H1 (cell line): Measurements from ENCODE around the gene UTP14C. TPM values are rescaled to one million over a fixed set of nuclear protein-coding genes. Genes with fewer than 3 reads are reported as not detected.

Experiments
- CTCF ChIA-PET: fragments of 300-600 bp; sonication (Branson Sonifier 250); formaldehyde crosslinking; loops from one replicate; lab custom pipeline; 2021; ENCODE audit not compliant: partially characterized antibody; lab: Charles Lee
- POLR2A ChIA-PET: fragments of 300-600 bp; sonication (Branson Sonifier 250); formaldehyde crosslinking; loops from one replicate; lab custom pipeline; 2021; ENCODE audit warnings: inconsistent platforms; ENCODE audit not compliant: partially characterized antibody; lab: Charles Lee
- DNase-seq, 2 experiments: peaks; one replicate each; pipeline versions ENCODE4 v3.0.0 to v3.0.0-alpha.2; 2010 to 2022; ENCODE audit warnings: low spot score in 2 of 2, low read depth in 1 of 2, mixed read lengths in 1 of 2
- FAIRE-seq: peaks from 2 replicates; lab custom pipeline; 2011; peaks lifted over from hg19 to GRCh38; lab: Jason Lieb, UNC
- H2AFZ ChIP-seq: 2 replicates; pipeline ENCODE4 v1.8.1; 2012; ENCODE audit warnings: low read length, inconsistent platforms
- H2AK5ac ChIP-seq: 2 replicates; pipeline ENCODE4 v1.6.1; 2013; ENCODE audit warnings: low read depth, low read length
- H2BK120ac ChIP-seq: replicated peaks from 2 replicates; pipeline ENCODE3; 2013; ENCODE audit warnings: low read depth, low read length, inconsistent platforms
- H2BK12ac ChIP-seq: 2 replicates; pipeline ENCODE4 v1.6.1; 2013; ENCODE audit warnings: low read depth, low read length
- H2BK15ac ChIP-seq: 2 replicates; pipeline ENCODE4 v1.6.1; 2013; ENCODE audit warnings: low read length
- H2BK20ac ChIP-seq: 2 replicates; pipeline ENCODE4 v1.6.1; 2013; ENCODE audit warnings: low read length
- H2BK5ac ChIP-seq: 2 replicates; pipeline ENCODE4 v1.6.1; 2013; ENCODE audit warnings: low read depth, low read length
- H3K14ac ChIP-seq: 2 replicates; pipeline ENCODE4 v1.6.1; 2013; ENCODE audit warnings: inconsistent platforms; ENCODE audit not compliant: insufficient read length
- H3K18ac ChIP-seq: 2 replicates; pipeline ENCODE4 v1.6.1; 2013; ENCODE audit warnings: low read length; ENCODE audit errors: extremely low read depth
- H3K23ac ChIP-seq: 2 replicates; pipeline ENCODE4 v1.6.1; 2013; ENCODE audit warnings: inconsistent platforms; ENCODE audit not compliant: insufficient read length
- H3K23me2 ChIP-seq: 2 replicates; pipeline ENCODE4 v1.6.1; 2013; ENCODE audit warnings: low read depth, low read length
- H3K27ac ChIP-seq: 2 replicates; pipeline ENCODE4 v1.6.1; 2011; ENCODE audit warnings: low read depth, low read length, inconsistent platforms
- H3K27me3 ChIP-seq, 4 experiments: replicated peaks in 1 of 4; 1 replicate in 1 of 4; 2 replicates in 3 of 4; pipeline versions ENCODE4 v1.6.1 to v1.8.1; 2011 to 2013; ENCODE audit warnings: low read length in 3 of 4, mild to moderate bottlenecking in 3 of 4, inconsistent platforms in 2 of 4, mixed read lengths in 2 of 4, moderate library complexity in 1 of 4; ENCODE audit not compliant: control insufficient read depth in 3 of 4, insufficient read depth in 3 of 4; ENCODE audit errors: extremely low read depth in 1 of 4
- H3K36me3 ChIP-seq, 4 experiments: 2 replicates each; pipeline versions ENCODE4 v1.6.1 to v1.8.1; 2011 to 2013; ENCODE audit warnings: mild to moderate bottlenecking in 4 of 4, low read length in 3 of 4, moderate library complexity in 2 of 4, control low read depth in 1 of 4, inconsistent platforms in 1 of 4; ENCODE audit not compliant: insufficient read depth in 4 of 4, control insufficient read depth in 2 of 4
- H3K4ac ChIP-seq: replicated peaks from 2 replicates; pipeline ENCODE3; 2013; ENCODE audit warnings: low read length, low read depth, mixed read lengths, inconsistent platforms; ENCODE audit not compliant: insufficient read length
- H3K4me1 ChIP-seq, 4 experiments: replicated peaks in 1 of 4; 1 replicate in 1 of 4; 2 replicates in 3 of 4; pipeline versions ENCODE4 v1.6.1 to v1.8.1; 2011 to 2013; ENCODE audit warnings: low read length in 3 of 4, inconsistent platforms in 2 of 4, mixed read lengths in 1 of 4; ENCODE audit not compliant: insufficient read depth in 4 of 4, control insufficient read depth in 3 of 4
- H3K4me2 ChIP-seq, 2 experiments: 2 replicates each; pipeline versions ENCODE4 v1.6.1 to v1.8.1; 2011 to 2013; ENCODE audit warnings: low read depth in 2 of 2, low read length in 2 of 2, control low read depth in 1 of 2, inconsistent platforms in 1 of 2, mild to moderate bottlenecking in 1 of 2; ENCODE audit not compliant: insufficient read depth in 1 of 2
- H3K4me3 ChIP-seq, 4 experiments: fragments of 200-600, 300-600 bp in 1 of 4; sonication (generic), shearing (Covaris generic), sonication (Bioruptor Twin) in 1 of 4; 2 replicates each; pipeline versions ENCODE4 v1.5.1 to v1.8.1; 2011 to 2016; ENCODE audit warnings: low read length in 4 of 4, low read depth in 3 of 4, control low read depth in 2 of 4, inconsistent platforms in 2 of 4, mild to moderate bottlenecking in 2 of 4, mixed read lengths in 1 of 4, moderate library complexity in 1 of 4; ENCODE audit not compliant: insufficient read depth in 2 of 4; ENCODE audit errors: extremely low read depth in 1 of 4
- H3K56ac ChIP-seq: replicated peaks from 2 replicates; pipeline ENCODE3; 2013; ENCODE audit warnings: low read depth, mild to moderate bottlenecking, mixed read lengths, low read length, inconsistent platforms; ENCODE audit not compliant: insufficient read length
- H3K79me1 ChIP-seq: 2 replicates; pipeline ENCODE4 v1.6.1; 2013; ENCODE audit warnings: low read depth, low read length, control low read depth
- H3K79me2 ChIP-seq, 2 experiments: 2 replicates each; pipeline versions ENCODE4 v1.6.1 to v1.8.1; 2012 to 2013; ENCODE audit warnings: low read length in 2 of 2, mild to moderate bottlenecking in 2 of 2, inconsistent platforms in 1 of 2; ENCODE audit not compliant: insufficient read depth in 2 of 2, control insufficient read depth in 1 of 2
- H3K9ac ChIP-seq, 4 experiments: replicated peaks in 1 of 4; 1 replicate in 1 of 4; 2 replicates in 3 of 4; pipeline versions ENCODE4 v1.6.1 to v1.8.1; 2011 to 2013; ENCODE audit warnings: low read depth in 3 of 4, low read length in 3 of 4, control low read depth in 2 of 4, mild to moderate bottlenecking in 2 of 4, moderate library complexity in 2 of 4, inconsistent platforms in 1 of 4; ENCODE audit errors: extremely low read depth in 1 of 4
- H3K9me3 ChIP-seq, 2 experiments: 2 replicates each; pipeline versions ENCODE4 v1.6.1 to v1.8.1; 2012 to 2013; ENCODE audit warnings: mild to moderate bottlenecking in 2 of 2, moderate library complexity in 2 of 2, control low read depth in 1 of 2, inconsistent platforms in 1 of 2, low read depth in 1 of 2, low read length in 1 of 2, mixed read lengths in 1 of 2; ENCODE audit not compliant: insufficient read depth in 2 of 2
- H4K20me1 ChIP-seq, 2 experiments: replicated peaks in 1 of 2; 2 replicates each; pipeline versions ENCODE3 to v1.8.1; 2011 to 2013; ENCODE audit warnings: inconsistent platforms in 2 of 2, low read length in 2 of 2, mild to moderate bottlenecking in 1 of 2; ENCODE audit not compliant: insufficient read depth in 2 of 2, control insufficient read depth in 1 of 2
- H4K5ac ChIP-seq: 2 replicates; pipeline ENCODE4 v1.6.1; 2013; ENCODE audit warnings: low read length, low read depth, mixed read lengths, inconsistent platforms; ENCODE audit not compliant: insufficient read length
- H4K8ac ChIP-seq: 2 replicates; pipeline ENCODE4 v1.8.0; 2013; ENCODE audit warnings: mild to moderate bottlenecking, moderate library complexity, low read length, inconsistent platforms; ENCODE audit not compliant: insufficient read depth; ENCODE audit errors: extremely low read depth
- H4K91ac ChIP-seq: replicated peaks from 2 replicates; pipeline ENCODE3; 2013; ENCODE audit warnings: low read length, mixed read lengths, inconsistent platforms; ENCODE audit not compliant: insufficient read length
- CBX5 ChIP-seq: fragments of 300-800, 300-1000 bp; sonication (generic); IDR thresholded peaks from 2 replicates; pipeline ENCODE4 v1.7.1; 2016; ENCODE audit warnings: antibody characterized with exemption, low read length, low read depth
- CEBPB ChIP-seq: IDR thresholded peaks from 2 replicates; pipeline ENCODE4 v1.6.1; 2012; ENCODE audit warnings: low read depth, low read length
- EP300 ChIP-seq, 2 experiments: IDR thresholded peaks; 1 replicate in 1 of 2; 2 replicates in 1 of 2; pipeline ENCODE4 v1.6.1; 2011 to 2012; ENCODE audit warnings: low read depth in 2 of 2, low read length in 2 of 2, mild to moderate bottlenecking in 2 of 2, borderline replicate concordance in 1 of 2, inconsistent platforms in 1 of 2, moderate library complexity in 1 of 2
- EZH2 ChIP-seq: fragments of 200-600 bp; sonication (generic); IDR thresholded peaks from 2 replicates; pipeline ENCODE4 v1.7.1; 2012; ENCODE audit warnings: low read depth, mild to moderate bottlenecking, moderate library complexity, low read length, inconsistent platforms; ENCODE audit not compliant: severe bottlenecking
- FOSL1 ChIP-seq: IDR thresholded peaks from 2 replicates; pipeline ENCODE4 v1.6.1; 2011; ENCODE audit warnings: mild to moderate bottlenecking, low read depth, low read length, moderate library complexity; ENCODE audit not compliant: insufficient read depth
- KDM5A ChIP-seq: fragments of 200-600 bp; IDR thresholded peaks from 2 replicates; pipeline ENCODE4 v1.7.1; 2012; ENCODE audit warnings: mild to moderate bottlenecking, low read length, inconsistent platforms, mixed read lengths
- NRF1 ChIP-seq: IDR thresholded peaks from 2 replicates; pipeline ENCODE4 v1.6.1; 2011; ENCODE audit warnings: mild to moderate bottlenecking, low read depth, low read length, improper control_type of control experiment
- RBBP5 ChIP-seq: IDR thresholded peaks from 2 replicates; pipeline ENCODE4 v1.7.1; 2012; ENCODE audit warnings: low read depth, mild to moderate bottlenecking, inconsistent platforms, low read length, moderate library complexity, borderline replicate concordance
- SIN3A ChIP-seq, 2 experiments: IDR thresholded peaks in 1 of 2; conservative IDR thresholded peaks in 1 of 2; 2 replicates each; pipeline ENCODE4 v1.6.1; 2011 to 2012; ENCODE audit warnings: low read length in 2 of 2, improper control_type of control experiment in 1 of 2, low read depth in 1 of 2, mild to moderate bottlenecking in 1 of 2
- TEAD4 ChIP-seq: IDR thresholded peaks from 2 replicates; pipeline ENCODE4 v1.6.1; 2012; ENCODE audit warnings: low read depth, low read length, inconsistent platforms, mixed read lengths
- WGBS, 2 experiments: shearing (Covaris generic) in 1 of 2; methylation state at CpG; one replicate each; pipeline versions ENCODE4 v1.1.6 to v1.1.7; 2013 to 2015; ENCODE audit warnings: low lambda C conversion rate in 2 of 2, mixed read lengths in 2 of 2, inconsistent platforms in 1 of 2, low coverage in 1 of 2, missing lambda C conversion rate in 1 of 2; ENCODE audit not compliant: insufficient replicate concordance in 2 of 2, insufficient coverage in 1 of 2, insufficient read length in 1 of 2; ENCODE audit errors: extremely low coverage in 1 of 2, missing lambda C conversion rate in 1 of 2; 5-methylcytosine and 5-hydroxymethylcytosine counted together
- polyA plus RNA-seq, 7 experiments: library from polyadenylated mRNA; depleted of rRNA in 3 of 7; stranded (reverse) in 5 of 7; unstranded in 2 of 7; fragments of >200 nt in 5 of 7; fragments of 200-250 nt in 2 of 7; gene quantifications; 1 replicate in 5 of 7; 2 replicates in 1 of 7; 4 replicates in 1 of 7; pipeline versions ENCODE4 v1.2.1 to v1.2.3, GENCODE V29; 2011 to 2013; ENCODE audit warnings: missing spikeins in 2 of 7, mixed read lengths in 2 of 7
- total RNA-seq: library from RNA; stranded (reverse); fragmentation: NEBNext Ultra II Directional; extraction: Animal tissue kit (Norgen Biotek cat#: 25700); gene quantifications from 2 replicates; pipeline ENCODE4 v1.2.1, GENCODE V29; 2021
- TF ChIP-seq, protein P1 (sequence below): IDR thresholded peaks from 2 replicates; pipeline ENCODE4 v1.6.1; 2011; ENCODE audit warnings: low read depth, mild to moderate bottlenecking, low read length; ENCODE audit not compliant: insufficient read depth

UTP14C gene
- total and polyA plus RNA-seq, 2 of the 8 experiments (the other 6 are each of a cell fraction or from before 2014, with no cell fraction given), result 6.8 to 22.7 TPM

DNA sequence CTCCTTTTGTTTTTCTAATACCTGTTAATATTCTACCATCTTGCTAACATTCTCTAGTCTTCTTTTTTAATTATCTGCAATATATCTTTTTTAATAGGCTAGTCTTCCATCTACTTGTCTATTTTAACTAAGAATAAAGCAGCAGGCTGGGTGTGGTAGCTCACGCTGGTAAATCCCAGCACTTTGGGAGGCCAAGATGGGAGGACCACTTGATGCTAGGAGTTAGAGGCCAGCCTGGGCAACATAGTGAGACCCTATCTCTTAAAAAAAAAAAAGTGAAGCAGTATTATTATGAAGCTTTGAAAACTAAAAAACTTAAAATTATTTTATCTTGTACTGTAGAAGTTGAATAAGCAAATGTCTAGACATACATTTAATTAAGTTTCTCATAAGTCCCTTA is 3.3 kb downstream of the UTP14C start:
- Histone ChIP-seq H2BK12ac (no peak overlapping the region), H2BK120ac (no peak overlapping the region), H3K36me3 (peaks cover 3 to 60% (median 33%) of the 10 kb centered on the region in 4 experiments; a peak in 7 of 8 replicates), H3K79me2 (peaks cover 0 to 12% of the 10 kb centered on the region in 2 experiments; a peak in 2 of 4 replicates), H3K56ac (no peak overlapping the region), H2BK20ac (no peak overlapping the region), H3K4me3 (no peak overlapping the region), H3K27me3 (no peaks in the 10 kb centered on the region), H2BK15ac (no peak overlapping the region), H2AK5ac (no peak overlapping the region), H4K20me1 (no peaks in the 10 kb centered on the region), H3K4me1 (no peaks in the 10 kb centered on the region), H4K5ac (no peak overlapping the region), H3K4ac (no peak overlapping the region), H3K23me2 (no peaks in the 10 kb centered on the region), H3K79me1 (no peaks in the 10 kb centered on the region), H3K4me2 (no peak overlapping the region), H4K8ac (no peak overlapping the region), H3K9me3 (peaks cover 12 to 14% of the 10 kb centered on the region in 2 experiments; a peak in 2 of 4 replicates), H3K9ac (no peak overlapping the region), H3K23ac (no peak overlapping the region), H4K91ac (no peak overlapping the region), H2BK5ac (no peak overlapping the region), H2AFZ (no peak overlapping the region), H3K14ac (no peak overlapping the region), H3K27ac (no peak overlapping the region), H3K18ac (no peak overlapping the region)
- POLR2A ChIA-PET, result interaction anchor here (1.7 kb wide), 1 partner anchor 29 kb away, joined by 4 read pairs; no protein-coding TSS in a partner anchor
- TF ChIP-seq EZH2 (no peak), FOSL1 (no peak), EP300 (IDR thresholded peaks at IDR 0.05; ENCODE audit: borderline replicate concordance in 1 of 2, low read depth in 2 of 2, low read length in 2 of 2) (no peak), TEAD4 (no peak), RBBP5 (no peak), NRF1 (no peak), CBX5 (no peak), SIN3A (conservative IDR thresholded peaks at IDR 0.05 in 1 of 2, IDR thresholded peaks at IDR 0.05 in 1 of 2; ENCODE audit: low read depth in 1 of 2, low read length in 2 of 2) (no peak), CEBPB (no peak), KDM5A (no peak)
- TF ChIP-seq, protein P1, sequence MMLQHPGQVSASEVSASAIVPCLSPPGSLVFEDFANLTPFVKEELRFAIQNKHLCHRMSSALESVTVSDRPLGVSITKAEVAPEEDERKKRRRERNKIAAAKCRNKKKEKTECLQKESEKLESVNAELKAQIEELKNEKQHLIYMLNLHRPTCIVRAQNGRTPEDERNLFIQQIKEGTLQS, result no peak
- DNase-seq (no peak), FAIRE-seq (no peak)
- CTCF ChIA-PET, result interaction anchor here (0.6 to 2.4 kb wide), 4 partner anchors 15 to 725 kb away, joined by 3 to 7 read pairs (median 6); partner anchors contain the start of gene ALG11
- WGBS, 2 experiments, result 100% methylated on average over 1 of the region's 1 CpG; no CpG with 5 or more reads in 1 of the 2 experiments
